GM23338 (cell line): ENCODE results near the gene COL4A1. TPM values are rescaled to one million over a fixed set of nuclear protein-coding genes. Genes with fewer than 3 reads are reported as not detected.

ENCODE experiments used
- ATAC-seq: fragments of 200-7000 bp; cut with Tn5 transposase; 3 replicates; pipeline ENCODE4 v1.9.1; 2020
- DNase-seq: peaks from one replicate; pipeline ENCODE4 v3.0.0-alpha.2; 2015; ENCODE audit warnings: low spot score
- H2AFZ ChIP-seq: fragments of 200-600 bp; sonication (generic); 2 replicates; pipeline ENCODE4 v1.8.0; 2016; ENCODE audit warnings: antibody characterized with exemption, mild to moderate bottlenecking, moderate library complexity
- H3F3A ChIP-seq: fragments of 200-600 bp; sonication (generic); replicated peaks from 2 replicates; pipeline ENCODE4 v1.8.0; 2017; ENCODE audit warnings: antibody characterized with exemption, mixed run types, low read depth
- H3K27ac ChIP-seq: fragments of 200-600 bp; sonication (generic); 2 replicates; pipeline ENCODE4 v1.6.1; 2016; ENCODE audit warnings: low read depth
- H3K27me3 ChIP-seq: fragments of 200-600 bp; sonication (generic); 2 replicates; pipeline ENCODE4 v1.8.0; 2016; ENCODE audit warnings: mild to moderate bottlenecking, mixed run types, moderate library complexity; ENCODE audit not compliant: insufficient read depth
- H3K36me3 ChIP-seq: fragments of 200-600 bp; sonication (generic); 2 replicates; pipeline ENCODE4 v1.8.0; 2016; ENCODE audit warnings: mild to moderate bottlenecking; ENCODE audit not compliant: insufficient read depth
- H3K4me1 ChIP-seq: fragments of 200-600 bp; sonication (generic); 2 replicates; pipeline ENCODE4 v1.8.0; 2016; ENCODE audit warnings: mild to moderate bottlenecking, moderate library complexity; ENCODE audit not compliant: insufficient read depth
- H3K4me2 ChIP-seq: fragments of 200-600 bp; sonication (generic); 2 replicates; pipeline ENCODE4 v1.7.1; 2017; ENCODE audit warnings: mixed run types
- H3K4me3 ChIP-seq: fragments of 200-600 bp; sonication (generic); 2 replicates; pipeline ENCODE4 v1.6.1; 2016; ENCODE audit warnings: mixed run types
- H3K79me2 ChIP-seq: fragments of 200-600 bp; sonication (generic); replicated peaks from 2 replicates; pipeline ENCODE4 v1.8.0; 2017; ENCODE audit warnings: mild to moderate bottlenecking; ENCODE audit not compliant: insufficient read depth
- H3K9me2 ChIP-seq: fragments of 200-600 bp; sonication (generic); 2 replicates; pipeline ENCODE4 v1.8.0; 2017; ENCODE audit not compliant: insufficient read depth
- H4K20me1 ChIP-seq: fragments of 200-600 bp; sonication (generic); replicated peaks from 2 replicates; pipeline ENCODE4 v1.8.0; 2017; ENCODE audit warnings: mild to moderate bottlenecking; ENCODE audit not compliant: insufficient read depth
- H3K27ac Mint-ChIP-seq: 2 replicates; pipeline ENCODE4 v1.8.0; 2020; ENCODE audit warnings: inconsistent platforms, mild to moderate bottlenecking, moderate library complexity, mixed read lengths
- H3K27me3 Mint-ChIP-seq: 3 replicates; pipeline ENCODE4 v1.8.0; 2022; ENCODE audit warnings: low read depth, mild to moderate bottlenecking, moderate library complexity, mixed read lengths, inconsistent platforms; ENCODE audit not compliant: insufficient read depth, poor library complexity
- H3K36me3 Mint-ChIP-seq: 3 replicates; pipeline ENCODE4 v1.8.0; 2021; ENCODE audit warnings: low read depth, mild to moderate bottlenecking, inconsistent platforms, moderate library complexity, mixed read lengths
- H3K4me1 Mint-ChIP-seq: 3 replicates; pipeline ENCODE4 v1.8.0; 2020; ENCODE audit warnings: mild to moderate bottlenecking, inconsistent platforms, mixed read lengths
- H3K4me3 Mint-ChIP-seq: 3 replicates; pipeline ENCODE4 v1.8.0; 2021; ENCODE audit warnings: moderate library complexity, mild to moderate bottlenecking, inconsistent platforms, mixed read lengths
- H3K9me3 Mint-ChIP-seq: 3 replicates; pipeline ENCODE4 v1.8.0; 2020; ENCODE audit warnings: moderate library complexity, mild to moderate bottlenecking, inconsistent platforms, mixed read lengths
- CREB1 ChIP-seq: fragments of 250-450 bp; sonication (Bioruptor Pico); IDR thresholded peaks from 2 replicates; pipeline ENCODE4 v1.5.0; 2020; ENCODE audit warnings: low read depth, mild to moderate bottlenecking, moderate library complexity
- EZH2 ChIP-seq: fragments of 200-600 bp; sonication (generic); IDR thresholded peaks from one replicate; pipeline ENCODE4 v1.8.0; 2017; ENCODE audit warnings: antibody characterized with exemption, mild to moderate bottlenecking, low read depth; ENCODE audit not compliant: unreplicated experiment
- EZH2phosphoT487 ChIP-seq: fragments of 200-600 bp; sonication (generic); IDR thresholded peaks from one replicate; pipeline ENCODE4 v1.8.1; 2018; ENCODE audit warnings: antibody characterized with exemption; ENCODE audit not compliant: unreplicated experiment
- JUNB ChIP-seq: IDR thresholded peaks from one replicate; pipeline ENCODE4 v1.6.1; 2016; ENCODE audit warnings: antibody characterized with exemption; ENCODE audit not compliant: unreplicated experiment
- NANOG ChIP-seq: IDR thresholded peaks from 2 replicates; pipeline ENCODE4 v1.6.1; 2016; ENCODE audit warnings: antibody characterized with exemption, borderline replicate concordance
- POLR2AphosphoS5 ChIP-seq: IDR thresholded peaks from 2 replicates; pipeline ENCODE4 v1.6.1; 2016; ENCODE audit warnings: antibody characterized with exemption, low read depth
- REST ChIP-seq: IDR thresholded peaks from one replicate; pipeline ENCODE4 v1.6.1; 2018; ENCODE audit warnings: antibody characterized with exemption; ENCODE audit not compliant: unreplicated experiment
- STAT1 ChIP-seq: IDR thresholded peaks from one replicate; pipeline ENCODE4 v1.6.1; 2016; ENCODE audit warnings: antibody characterized with exemption; ENCODE audit not compliant: unreplicated experiment
- ZNF114 ChIP-seq: fragments of 250-450 bp; sonication (Bioruptor Pico); IDR thresholded peaks from 2 replicates; pipeline ENCODE4 v1.5.0; 2020; ENCODE audit warnings: mild to moderate bottlenecking, moderate library complexity
- ZNF331 ChIP-seq: fragments of 250-450 bp; sonication (Bioruptor Pico); IDR thresholded peaks from 2 replicates; pipeline ENCODE4 v1.5.0; 2020; ENCODE audit warnings: low read depth, mild to moderate bottlenecking, moderate library complexity
- ZNF462 ChIP-seq: fragments of 250-450 bp; sonication (Bioruptor Pico); IDR thresholded peaks from 2 replicates; pipeline ENCODE4 v1.5.0; 2020; ENCODE audit warnings: mild to moderate bottlenecking, moderate library complexity
- polyA plus RNA-seq: library from polyadenylated mRNA; unstranded; fragments of >200 nt; fragmentation: Nextera tagmentation; extraction: Ambion mirVana; gene quantifications from 2 replicates; pipeline ENCODE4 v1.2.1, GENCODE V29; 2016
- total RNA-seq: library from RNA; depleted of rRNA; stranded (reverse); fragments of >200 nt; shearing (Covaris generic); gene quantifications from 2 replicates; pipeline ENCODE4 v1.2.3, GENCODE V29; 2014
- TF ChIP-seq, protein P1 (sequence below), 2 experiments: fragments of 200-600 bp in 1 of 2; sonication (generic) in 1 of 2; conservative IDR thresholded peaks; 2 replicates each; pipeline versions ENCODE4 v1.5.1 to v1.6.1; 2016 to 2017; ENCODE audit warnings: antibody characterized with exemption in 2 of 2, low read depth in 2 of 2, mild to moderate bottlenecking in 2 of 2, moderate library complexity in 1 of 2

The COL4A1 gene
- total and polyA plus RNA-seq, 2 experiments from 2014 or later = 39.1 to 110 TPM

DNA sequence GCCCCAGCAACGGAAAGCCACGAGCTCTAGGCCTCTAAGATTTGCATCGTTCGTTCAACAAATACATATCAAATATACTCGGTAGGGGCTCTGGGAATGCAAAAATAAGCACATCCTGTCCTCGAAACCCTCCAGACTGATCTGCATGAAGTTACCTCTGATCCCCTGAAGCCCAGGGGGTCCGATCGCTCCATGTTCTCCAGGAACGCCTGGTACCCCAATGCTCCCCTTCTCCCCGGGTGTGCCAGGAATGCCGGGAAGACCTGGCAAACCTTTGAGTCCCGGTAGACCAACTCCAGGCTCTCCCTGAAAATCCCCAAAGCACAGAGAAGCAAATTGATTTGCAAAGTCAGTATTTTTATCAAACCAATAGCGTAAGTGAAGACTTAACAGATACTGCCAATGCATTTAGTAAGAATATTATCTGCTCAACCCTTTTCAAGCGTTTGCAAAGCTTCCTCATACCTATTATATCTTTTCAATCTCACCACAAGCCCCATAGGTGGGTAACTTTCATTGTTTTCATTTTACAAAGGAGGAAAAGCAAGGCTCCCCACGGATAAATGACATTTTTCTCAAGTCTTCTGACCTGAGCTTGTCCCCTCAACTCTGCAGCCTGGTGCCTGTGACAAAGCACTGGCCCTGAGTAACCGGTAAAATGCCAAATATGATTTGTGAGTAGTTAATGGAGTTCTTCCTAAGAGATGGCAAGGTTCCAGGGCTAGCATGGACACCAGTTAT, 127.7 kb downstream of the COL4A1 start (continued):
- TF ChIP-seq NANOG (no peak), STAT1 (no peak)

GRCh38 chr13:110177790-110178189, 129.2 kb downstream of the COL4A1 start:
- Histone ChIP-seq H2AFZ (no peak overlapping the region), H3K27ac (no peak overlapping the region), H3K4me3 (no peak overlapping the region), H3K9me2 (no peaks in the 10 kb centered on the region), H3K4me1 (no peaks in the 10 kb centered on the region), H3F3A (no peaks in the 10 kb centered on the region), H4K20me1 (no peaks in the 10 kb centered on the region), H3K27me3 (no peaks in the 10 kb centered on the region), H3K4me2 (no peak overlapping the region), H3K79me2 (no peaks in the 10 kb centered on the region), H3K36me3 (peaks cover 16% of the 10 kb centered on the region)
- no peaks in the 10 kb centered on the region; the same call in 1 of the 3 replicates for H3K9me3 Mint-ChIP-seq
- H3K27me3 Mint-ChIP-seq = no peaks in the 10 kb centered on the region
- H3K27ac Mint-ChIP-seq = no peak overlapping the region
- peaks cover 12% of the 10 kb centered on the region for H3K4me1 Mint-ChIP-seq
- no peak for DNase-seq
- no peak for ATAC-seq
- H3K4me3 Mint-ChIP-seq = no peak overlapping the region
- peaks cover 52% of the 10 kb centered on the region for H3K36me3 Mint-ChIP-seq
- TF ChIP-seq POLR2AphosphoS5 = no peak
- no peak for TF ChIP-seq EZH2phosphoT487
- TF ChIP-seq EZH2 = no peak
- TF ChIP-seq ZNF331 = no peak
- no peak for TF ChIP-seq NANOG
- no peak for TF ChIP-seq ZNF462
- no peak for TF ChIP-seq JUNB
- no peak for TF ChIP-seq STAT1
- TF ChIP-seq REST = no peak
- TF ChIP-seq ZNF114 (CRISPR knock-in tag) = no peak
- no peak for TF ChIP-seq CREB1 (CRISPR knock-in tag)
- TF ChIP-seq, protein P1, sequence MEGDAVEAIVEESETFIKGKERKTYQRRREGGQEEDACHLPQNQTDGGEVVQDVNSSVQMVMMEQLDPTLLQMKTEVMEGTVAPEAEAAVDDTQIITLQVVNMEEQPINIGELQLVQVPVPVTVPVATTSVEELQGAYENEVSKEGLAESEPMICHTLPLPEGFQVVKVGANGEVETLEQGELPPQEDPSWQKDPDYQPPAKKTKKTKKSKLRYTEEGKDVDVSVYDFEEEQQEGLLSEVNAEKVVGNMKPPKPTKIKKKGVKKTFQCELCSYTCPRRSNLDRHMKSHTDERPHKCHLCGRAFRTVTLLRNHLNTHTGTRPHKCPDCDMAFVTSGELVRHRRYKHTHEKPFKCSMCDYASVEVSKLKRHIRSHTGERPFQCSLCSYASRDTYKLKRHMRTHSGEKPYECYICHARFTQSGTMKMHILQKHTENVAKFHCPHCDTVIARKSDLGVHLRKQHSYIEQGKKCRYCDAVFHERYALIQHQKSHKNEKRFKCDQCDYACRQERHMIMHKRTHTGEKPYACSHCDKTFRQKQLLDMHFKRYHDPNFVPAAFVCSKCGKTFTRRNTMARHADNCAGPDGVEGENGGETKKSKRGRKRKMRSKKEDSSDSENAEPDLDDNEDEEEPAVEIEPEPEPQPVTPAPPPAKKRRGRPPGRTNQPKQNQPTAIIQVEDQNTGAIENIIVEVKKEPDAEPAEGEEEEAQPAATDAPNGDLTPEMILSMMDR (conservative IDR thresholded peaks at IDR 0.05; ENCODE audit: low read depth in 2 of 2) = no peak
